Superior temporal gyrus (tissue), 1 donor: ENCODE data around the gene TAGLN2.

Experiments used
- DNase-seq: peaks from one replicate; pipeline ENCODE4 v3.0.0-alpha.2; 2016; ENCODE audit errors: extremely low spot score

Gene TAGLN2

GRCh38 chr1:159935719-159936272, 10.5 kb upstream of the TAGLN2 start:
- no peak for DNase-seq

GRCh38 chr1:159935305-159935704, 10.0 kb upstream of the TAGLN2 start:
- no peak for DNase-seq

GRCh38 chr1:159934136-159935039, 9.1 kb upstream of the TAGLN2 start:
- DNase-seq = no peak

- DNase-seq = no peak
Observed at GRCh38 chr1:159933347-159933746, 8.0 kb upstream of the TAGLN2 start.

GRCh38 chr1:159932296-159933285, 7.3 kb upstream of the TAGLN2 start:
- DNase-seq = no peak

- DNase-seq = no peak
Observed at GRCh38 chr1:159931795-159932173, 6.5 kb upstream of the TAGLN2 start.

GRCh38 chr1:159931101-159931794, 5.9 kb upstream of the TAGLN2 start:
- no peak for DNase-seq

- DNase-seq = no peak
Observed at GRCh38 chr1:159930634-159931033, 5.3 kb upstream of the TAGLN2 start.

GRCh38 chr1:159930216-159930615, 4.9 kb upstream of the TAGLN2 start:
- no peak for DNase-seq

- DNase-seq = no peak
Observed at GRCh38 chr1:159929155-159930051, 4.1 kb upstream of the TAGLN2 start.

- no peak for DNase-seq
Observed at GRCh38 chr1:159928491-159929050, 3.3 kb upstream of the TAGLN2 start.

GRCh38 chr1:159927849-159928431, 2.6 kb upstream of the TAGLN2 start:
- no peak for DNase-seq

GRCh38 chr1:159927211-159927848, 2.0 kb upstream of the TAGLN2 start:
- DNase-seq = no peak

GRCh38 chr1:159925719-159926078, 392 bp upstream of the TAGLN2 start:
- DNase-seq = no peak

GRCh38 chr1:159924025-159924790, 1.1 kb downstream of the TAGLN2 start:
- DNase-seq = no peak

- no peak for DNase-seq
Observed at GRCh38 chr1:159923203-159924024, 1.9 kb downstream of the TAGLN2 start.

GRCh38 chr1:159922511-159923202, 2.6 kb downstream of the TAGLN2 start:
- no peak for DNase-seq
